ENCODE results near the gene AMELY.

Gene AMELY

DNA sequence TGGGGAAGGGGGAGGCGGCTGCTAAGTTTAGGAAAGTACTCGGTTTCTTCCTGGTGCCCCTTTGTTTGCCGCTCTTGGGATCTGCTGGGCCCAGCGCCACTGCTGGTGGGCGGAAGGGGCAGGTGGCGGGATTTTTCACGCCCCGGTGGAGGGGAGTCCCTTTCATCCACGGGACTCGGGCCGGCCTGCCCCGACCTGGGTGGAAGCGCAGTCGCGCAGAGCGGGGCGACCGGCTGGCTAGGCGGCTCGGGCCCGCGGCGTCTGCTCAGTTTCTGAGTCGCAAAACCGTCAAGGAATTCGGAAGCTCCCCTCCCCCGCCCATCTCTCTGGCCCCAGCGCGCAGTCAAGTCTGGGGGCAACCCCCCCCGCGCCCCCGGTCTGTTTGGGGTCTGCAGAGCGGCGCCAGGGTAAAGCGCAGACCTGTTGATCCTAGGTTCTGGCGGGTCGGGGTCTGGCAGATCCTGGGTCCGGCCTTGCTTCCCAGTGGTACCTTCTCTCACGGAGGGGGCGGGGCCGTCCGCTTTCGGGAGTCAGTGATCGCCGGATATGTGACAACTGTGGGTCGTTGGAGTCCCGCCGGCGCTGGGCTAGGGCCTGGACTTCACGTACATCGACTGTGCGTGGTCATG is at the start of gene AMELY:
AMELY (minus strand) TSS at position 500 of the 629 bp plus-strand sequence. CDS start 39,144 bp downstream, outside the sequence.
- TF ChIP-seq, protein P1, sequence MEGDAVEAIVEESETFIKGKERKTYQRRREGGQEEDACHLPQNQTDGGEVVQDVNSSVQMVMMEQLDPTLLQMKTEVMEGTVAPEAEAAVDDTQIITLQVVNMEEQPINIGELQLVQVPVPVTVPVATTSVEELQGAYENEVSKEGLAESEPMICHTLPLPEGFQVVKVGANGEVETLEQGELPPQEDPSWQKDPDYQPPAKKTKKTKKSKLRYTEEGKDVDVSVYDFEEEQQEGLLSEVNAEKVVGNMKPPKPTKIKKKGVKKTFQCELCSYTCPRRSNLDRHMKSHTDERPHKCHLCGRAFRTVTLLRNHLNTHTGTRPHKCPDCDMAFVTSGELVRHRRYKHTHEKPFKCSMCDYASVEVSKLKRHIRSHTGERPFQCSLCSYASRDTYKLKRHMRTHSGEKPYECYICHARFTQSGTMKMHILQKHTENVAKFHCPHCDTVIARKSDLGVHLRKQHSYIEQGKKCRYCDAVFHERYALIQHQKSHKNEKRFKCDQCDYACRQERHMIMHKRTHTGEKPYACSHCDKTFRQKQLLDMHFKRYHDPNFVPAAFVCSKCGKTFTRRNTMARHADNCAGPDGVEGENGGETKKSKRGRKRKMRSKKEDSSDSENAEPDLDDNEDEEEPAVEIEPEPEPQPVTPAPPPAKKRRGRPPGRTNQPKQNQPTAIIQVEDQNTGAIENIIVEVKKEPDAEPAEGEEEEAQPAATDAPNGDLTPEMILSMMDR (IDR thresholded peaks at IDR 0.05), result no peak

DNA sequence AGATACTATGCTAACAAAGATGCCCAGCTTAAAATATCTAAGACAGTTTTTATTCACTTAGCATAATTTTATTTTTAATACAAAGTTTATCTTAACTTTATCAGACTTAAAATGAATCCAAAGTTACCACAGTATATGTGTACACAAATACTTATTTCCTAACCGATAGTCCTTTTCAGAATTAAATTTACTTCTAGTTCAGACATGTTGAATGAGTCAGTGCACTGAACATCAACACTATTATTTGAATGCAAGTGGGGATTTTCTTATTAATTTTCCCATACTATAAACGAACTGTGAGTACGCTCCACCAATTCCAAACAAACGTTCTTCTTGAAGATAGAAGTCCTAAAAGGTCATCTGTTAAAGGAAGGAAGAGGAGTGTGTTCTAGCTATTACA is 38.4 kb upstream of the AMELY start:
- TF ChIP-seq, protein P1 (IDR thresholded peaks at IDR 0.05), result no peak

DNA sequence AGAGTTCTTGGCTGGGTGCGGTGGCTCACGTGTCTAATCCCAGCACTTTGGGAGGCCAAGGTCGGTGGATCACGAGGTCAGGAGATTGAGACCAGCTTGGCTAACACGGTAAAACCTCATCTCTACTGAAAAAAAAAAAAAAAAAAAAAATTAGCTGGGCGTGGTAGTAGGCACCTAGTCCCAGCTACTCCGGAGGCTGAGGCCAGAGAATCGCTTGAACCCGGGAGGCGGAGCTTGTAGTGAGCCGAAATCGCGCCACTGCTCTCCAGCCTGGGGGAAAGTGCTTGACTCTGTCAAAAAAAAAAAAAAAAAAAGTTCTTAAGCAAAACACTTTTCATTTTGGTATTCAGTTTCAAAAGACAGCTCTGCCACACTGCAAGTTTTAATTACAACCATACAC is 36.8 kb upstream of the AMELY start:
- TF ChIP-seq, protein P1 (IDR thresholded peaks at IDR 0.05), result no peak

- TF ChIP-seq, protein P1 (IDR thresholded peaks at IDR 0.05), result peak; percentile 51
These were observed 36.1 kb upstream of the AMELY start for GRCh38 chrY:6947695-6948094.

DNA sequence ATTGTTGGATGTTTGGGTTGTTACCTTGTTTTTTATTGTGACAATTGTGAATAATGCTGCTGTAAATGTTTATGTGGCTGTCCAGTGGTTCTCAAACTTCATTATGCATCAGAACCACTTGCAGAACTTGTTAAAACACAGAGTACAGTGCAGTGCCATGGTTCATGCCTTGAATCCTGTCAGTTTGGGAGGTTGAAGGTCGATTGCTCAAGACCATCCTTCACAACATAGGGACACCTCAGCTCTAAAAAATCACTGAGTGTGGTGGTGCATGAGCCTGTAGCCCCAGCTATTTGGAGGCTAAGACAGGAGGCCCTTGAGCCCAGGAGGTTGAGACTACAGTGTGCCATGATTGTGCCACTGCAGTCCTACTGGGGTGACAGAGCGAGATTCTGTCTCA is 23.9 kb upstream of the AMELY start:
- TF ChIP-seq, protein P1 (IDR thresholded peaks at IDR 0.05), result no peak

GRCh38 chrY:6931779-6932396 is 20.3 kb upstream of the AMELY start:
- TF ChIP-seq, protein P1 (IDR thresholded peaks at IDR 0.05), result no peak

GRCh38 chrY:6929237-6929636 is 17.7 kb upstream of the AMELY start:
- TF ChIP-seq, protein P1 (IDR thresholded peaks at IDR 0.05), result no peak

Data from LNCAP (cell line).